Measurements from ENCODE around the gene MOXD1.

DNA sequence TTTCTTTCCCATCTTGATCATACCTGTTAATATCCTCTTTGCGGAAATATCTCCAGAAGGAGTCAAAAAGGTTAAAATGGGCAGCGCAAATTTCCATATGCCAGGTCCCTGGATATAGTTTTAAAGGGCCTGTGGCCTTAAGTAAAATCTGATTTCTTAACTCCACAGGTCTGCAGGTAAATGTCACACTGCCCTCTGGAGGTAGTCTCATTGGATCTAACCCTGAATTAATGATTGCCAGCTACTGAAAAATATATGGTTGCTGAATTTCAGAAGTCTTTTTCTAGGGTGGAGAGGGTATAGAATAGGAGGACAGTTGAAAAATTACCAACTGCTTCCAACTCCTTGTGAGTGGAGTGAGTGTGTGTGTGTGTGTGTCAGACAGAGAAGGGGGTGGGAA, 8.5 kb downstream of the MOXD1 start:
- no peak for TF ChIP-seq POLR2AphosphoS5 (IDR thresholded peaks at IDR 0.05; ENCODE audit: low read depth, low read length)
- no peak for TF ChIP-seq POLR2A (IDR thresholded peaks at IDR 0.05; ENCODE audit: low read depth, low read length)
- no peak for TF ChIP-seq TAF1 (IDR thresholded peaks at IDR 0.05; ENCODE audit: low read depth, low read length)
- TF ChIP-seq SPI1 (IDR thresholded peaks at IDR 0.05; ENCODE audit: low read depth, low read length), result no peak
- no peak for TF ChIP-seq PAX5 (IDR thresholded peaks at IDR 0.05; ENCODE audit: insufficient read depth, low read length, severe bottlenecking)
